HepG2 (cell line): ENCODE measurements around the gene CAPZA2. TPM values are rescaled to one million over a fixed set of nuclear protein-coding genes. Genes with fewer than 3 reads are reported as not detected.
A peak's percentile ranks its signal among the peaks of the same experiment; 100 is the strongest.

Experiments used
- ARNT ChIP-seq: fragments of 450-650 bp; IDR thresholded peaks from 2 replicates; pipeline ENCODE4 v1.6.1; 2017
- ASH2L ChIP-seq: fragments of 300-600, 200-600 bp; sonication (generic); IDR thresholded peaks from 2 replicates; pipeline ENCODE4 v1.7.0; 2017; ENCODE audit warnings: low read depth, mild to moderate bottlenecking, moderate library complexity, mixed read lengths, low read length; ENCODE audit not compliant: insufficient read length
- CTCF ChIP-seq: sonication (generic); formaldehyde crosslinking; IDR thresholded peaks from 2 replicates; pipeline ENCODE4 v1.5.0; 2020; ENCODE audit warnings: mild to moderate bottlenecking, missing genetic modification reagents, moderate library complexity
- DMTF1 ChIP-seq: sonication (generic); formaldehyde crosslinking; IDR thresholded peaks from 2 replicates; pipeline ENCODE4 v1.4.0; 2020; ENCODE audit warnings: mild to moderate bottlenecking, missing genetic modification reagents
- FOXJ3 ChIP-seq: sonication (generic); formaldehyde crosslinking; IDR thresholded peaks from 2 replicates; pipeline ENCODE4 v1.4.0; 2020; ENCODE audit warnings: missing genetic modification reagents, mild to moderate bottlenecking, borderline replicate concordance
- KDM4B ChIP-seq: sonication (generic); formaldehyde crosslinking; IDR thresholded peaks from 2 replicates; pipeline ENCODE4 v1.4.0; 2020; ENCODE audit warnings: missing genetic modification reagents
- KLF6 ChIP-seq: IDR thresholded peaks from 2 replicates; pipeline ENCODE4 v1.8.0; 2016; ENCODE audit warnings: missing biosample characterization, missing genetic modification reagents
- LCORL ChIP-seq, 2 experiments: fragments of 450-650 bp in 1 of 2; sonication (generic) in 1 of 2; formaldehyde crosslinking in 1 of 2; IDR thresholded peaks; 2 replicates each; pipeline versions ENCODE4 v1.5.0 to v1.6.1; 2017 to 2020; ENCODE audit warnings: antibody characterized with exemption in 1 of 2, missing genetic modification reagents in 1 of 2
- NR2F6 ChIP-seq, 2 experiments: IDR thresholded peaks; 2 replicates each; pipeline ENCODE4 v1.6.1; 2016; ENCODE audit warnings: antibody characterized with exemption in 1 of 2, mild to moderate bottlenecking in 1 of 2
- TGIF2 ChIP-seq: IDR thresholded peaks from 2 replicates; pipeline ENCODE4 v1.6.1; 2016; ENCODE audit warnings: control low read depth, missing compliant biosample characterization
- THAP11 ChIP-seq: IDR thresholded peaks from 2 replicates; pipeline ENCODE4 v1.6.1; 2016; ENCODE audit warnings: missing biosample characterization, missing genetic modification reagents
- ZBTB33 ChIP-seq: sonication (generic); formaldehyde crosslinking; IDR thresholded peaks from 2 replicates; pipeline ENCODE4 v1.4.0; 2020; ENCODE audit warnings: missing genetic modification reagents
- ZFP82 ChIP-seq: sonication (generic); formaldehyde crosslinking; IDR thresholded peaks from 2 replicates; pipeline ENCODE4 v1.5.1; 2020; ENCODE audit warnings: mild to moderate bottlenecking, missing genetic modification reagents, borderline replicate concordance
- ZNF207 ChIP-seq: fragments of 450-650 bp; IDR thresholded peaks from 2 replicates; pipeline ENCODE4 v1.6.1; 2016; ENCODE audit warnings: antibody characterized with exemption, borderline replicate concordance
- ZNF549 ChIP-seq: sonication (generic); formaldehyde crosslinking; IDR thresholded peaks from 2 replicates; pipeline ENCODE4 v1.5.0; 2020; ENCODE audit warnings: missing genetic modification reagents
- ZNF569 ChIP-seq: sonication (generic); formaldehyde crosslinking; IDR thresholded peaks from 2 replicates; pipeline ENCODE4 v1.5.0; 2020; ENCODE audit warnings: mild to moderate bottlenecking, missing genetic modification reagents, moderate library complexity, borderline replicate concordance
- ZNF616 ChIP-seq: sonication (generic); formaldehyde crosslinking; IDR thresholded peaks from 2 replicates; pipeline ENCODE4 v1.5.0; 2020; ENCODE audit warnings: low read depth, mild to moderate bottlenecking, missing genetic modification reagents
- ZNF770 ChIP-seq: sonication (generic); formaldehyde crosslinking; IDR thresholded peaks from 2 replicates; pipeline ENCODE4 v1.5.0; 2020; ENCODE audit warnings: mild to moderate bottlenecking, missing genetic modification reagents
- polyA plus RNA-seq, 8 experiments: library from polyadenylated mRNA; depleted of rRNA in 3 of 8; stranded (reverse) in 7 of 8; unstranded in 1 of 8; fragments of >200 nt; fragmentation: Illumina TruSeq in 4 of 8; extraction: Trizol in 4 of 8; gene quantifications; 2 replicates each; pipeline versions ENCODE4 v1.2.1 to v1.2.3, GENCODE V29; 2011 to 2016; ENCODE audit warnings: low read depth in 4 of 8, missing spikeins in 1 of 8, mixed read lengths in 1 of 8; ENCODE audit not compliant: insufficient read depth in 1 of 8
- total RNA-seq, 5 experiments: library from RNA; depleted of rRNA; stranded (reverse); fragments of >200 nt; fragmentation: Illumina TruSeq; extraction: Trizol; gene quantifications; 2 replicates each; pipeline ENCODE4 v1.2.3, GENCODE V29; 2016; ENCODE audit warnings: low read depth in 1 of 5

Gene CAPZA2
- total and polyA plus RNA-seq, 2 of the 13 experiments (the other 11 are each of a cell fraction or from before 2014, with no cell fraction given) = 38.4 to 199 TPM

GRCh38 chr7:116929914-116930913 is 67.8 kb downstream of the CAPZA2 start (continued):
- peak; percentile 27 for TF ChIP-seq ASH2L
- TF ChIP-seq CTCF = peak; percentile 93
- TF ChIP-seq ZNF207 = no peak
- no peak for TF ChIP-seq ZNF569 (CRISPR knock-in tag)
- no peak for TF ChIP-seq ZNF549 (CRISPR knock-in tag)
- no peak for TF ChIP-seq DMTF1 (CRISPR knock-in tag)
- no peak for TF ChIP-seq NR2F6 (IDR thresholded peaks at IDR 0.05)
- TF ChIP-seq NR2F6 (CRISPR knock-in tag; IDR thresholded peaks at IDR 0.05) = 0 out of 2 replicates have a peak, but pooled peaks have one; percentile 23
- TF ChIP-seq ZNF770 (CRISPR knock-in tag) = peak; percentile 90
- no peak for TF ChIP-seq TGIF2
- TF ChIP-seq FOXJ3 (CRISPR knock-in tag) = 0 out of 2 replicates have a peak, but pooled peaks have one; percentile 11
- no peak for TF ChIP-seq ZFP82 (CRISPR knock-in tag)
- 0 out of 2 replicates have a peak, but pooled peaks have one; percentile 36 for TF ChIP-seq THAP11 (CRISPR knock-in tag)
- TF ChIP-seq ARNT = no peak
- TF ChIP-seq ZBTB33 (CRISPR knock-in tag) = no peak
- no peak for TF ChIP-seq LCORL (IDR thresholded peaks at IDR 0.05)
- TF ChIP-seq LCORL (CRISPR knock-in tag; IDR thresholded peaks at IDR 0.05) = no peak
- no peak for TF ChIP-seq KLF6 (CRISPR knock-in tag)
- no peak for TF ChIP-seq ZNF616
- 0 out of 2 replicates have a peak, but pooled peaks have one; percentile 37 for TF ChIP-seq KDM4B (CRISPR knock-in tag)
